GM12873 (cell line): ENCODE data around the gene TNKS2.

Experiments
- TF ChIP-seq, protein P1 (sequence below): IDR thresholded peaks from 2 replicates; pipeline ENCODE4 v1.5.1; 2012; ENCODE audit warnings: low read depth, mild to moderate bottlenecking, moderate library complexity, low read length, control low read depth; ENCODE audit not compliant: insufficient read depth; ENCODE audit errors: missing control alignments

Gene TNKS2

DNA sequence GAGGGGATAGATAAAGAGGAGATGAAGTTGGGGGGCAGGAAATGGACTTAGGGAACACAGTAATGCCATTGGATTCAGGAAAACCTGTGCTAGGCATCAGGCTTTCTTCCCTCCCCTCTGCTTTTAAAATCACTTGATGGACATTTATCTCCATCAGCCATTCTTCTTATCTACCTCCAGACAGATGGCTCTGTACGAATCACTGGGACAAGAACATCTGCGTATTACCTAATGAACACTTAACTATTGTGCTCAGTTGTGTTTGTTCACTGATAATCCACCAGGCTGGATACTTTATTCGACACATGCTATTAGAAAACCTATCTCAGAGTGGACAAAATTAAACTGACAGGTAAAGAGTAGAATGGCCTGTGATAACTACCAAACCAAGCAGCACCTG lies 40.0 kb downstream of the TNKS2 start:
- TF ChIP-seq, protein P1, sequence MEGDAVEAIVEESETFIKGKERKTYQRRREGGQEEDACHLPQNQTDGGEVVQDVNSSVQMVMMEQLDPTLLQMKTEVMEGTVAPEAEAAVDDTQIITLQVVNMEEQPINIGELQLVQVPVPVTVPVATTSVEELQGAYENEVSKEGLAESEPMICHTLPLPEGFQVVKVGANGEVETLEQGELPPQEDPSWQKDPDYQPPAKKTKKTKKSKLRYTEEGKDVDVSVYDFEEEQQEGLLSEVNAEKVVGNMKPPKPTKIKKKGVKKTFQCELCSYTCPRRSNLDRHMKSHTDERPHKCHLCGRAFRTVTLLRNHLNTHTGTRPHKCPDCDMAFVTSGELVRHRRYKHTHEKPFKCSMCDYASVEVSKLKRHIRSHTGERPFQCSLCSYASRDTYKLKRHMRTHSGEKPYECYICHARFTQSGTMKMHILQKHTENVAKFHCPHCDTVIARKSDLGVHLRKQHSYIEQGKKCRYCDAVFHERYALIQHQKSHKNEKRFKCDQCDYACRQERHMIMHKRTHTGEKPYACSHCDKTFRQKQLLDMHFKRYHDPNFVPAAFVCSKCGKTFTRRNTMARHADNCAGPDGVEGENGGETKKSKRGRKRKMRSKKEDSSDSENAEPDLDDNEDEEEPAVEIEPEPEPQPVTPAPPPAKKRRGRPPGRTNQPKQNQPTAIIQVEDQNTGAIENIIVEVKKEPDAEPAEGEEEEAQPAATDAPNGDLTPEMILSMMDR: no peak

DNA sequence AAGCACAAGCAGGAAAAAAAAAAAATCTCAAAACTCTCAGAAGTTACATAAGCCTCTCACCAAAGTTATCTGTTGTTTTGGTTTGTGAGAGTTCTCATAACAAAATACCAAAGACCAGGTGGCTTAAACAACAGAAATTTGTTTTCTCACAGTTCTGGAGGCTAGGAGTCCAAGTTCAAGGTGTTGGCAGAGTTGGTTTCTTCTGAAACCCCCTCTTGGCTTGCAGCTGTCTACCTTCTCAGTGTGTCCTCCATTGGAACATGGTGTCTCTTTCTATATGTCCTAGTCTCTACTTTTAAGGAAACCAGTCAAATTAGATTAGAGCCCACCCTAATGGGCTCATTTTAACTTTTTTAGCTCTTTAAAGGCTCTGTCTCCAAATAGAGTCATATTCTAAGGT lies 44.9 kb downstream of the TNKS2 start:
- TF ChIP-seq, protein P1: no peak

DNA sequence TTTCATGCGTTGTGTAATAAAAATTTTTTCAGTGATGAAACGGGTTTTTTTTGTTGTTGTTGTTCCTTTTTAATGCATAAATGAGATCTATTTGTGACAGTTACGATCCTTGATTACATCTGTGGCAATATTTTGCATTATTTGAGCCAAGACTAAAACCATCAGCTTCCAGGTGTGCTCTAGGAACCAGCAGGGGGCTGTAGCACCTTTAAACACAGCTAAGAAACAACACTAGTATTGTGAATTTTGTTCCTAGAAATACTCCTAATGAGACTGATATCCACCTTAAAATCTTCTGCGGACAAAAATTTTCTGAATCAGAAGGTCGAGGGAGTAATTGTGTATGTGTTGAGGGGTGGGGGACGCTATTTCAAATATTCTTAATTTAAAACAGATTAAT lies 58.4 kb downstream of the TNKS2 start:
- TF ChIP-seq, protein P1: peak; percentile 42

GRCh38 chr10:91860885-91861284 lies 62.7 kb downstream of the TNKS2 start:
- TF ChIP-seq, protein P1: no peak

DNA sequence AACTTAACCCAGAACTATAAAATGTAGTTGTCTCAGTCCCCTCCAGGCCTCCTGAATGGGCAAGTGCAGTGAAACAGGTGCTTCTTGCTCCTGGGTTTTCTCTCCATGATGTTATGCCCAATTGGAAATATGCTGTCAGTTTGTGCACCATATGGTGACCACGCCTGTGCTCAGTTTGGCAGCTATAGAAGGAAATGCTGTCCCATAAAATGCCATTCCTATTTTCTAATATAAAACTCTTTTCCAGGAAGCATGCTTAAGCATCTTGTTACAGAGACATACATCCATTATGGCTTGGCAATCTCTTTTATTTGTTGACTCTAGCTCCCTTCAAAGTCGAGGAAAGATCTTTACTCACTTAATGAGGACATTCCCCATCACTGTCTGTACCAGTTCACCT lies 65.9 kb downstream of the TNKS2 start:
- TF ChIP-seq, protein P1: no peak

GRCh38 chr10:91864744-91865143 lies 66.5 kb downstream of the TNKS2 start:
- TF ChIP-seq, protein P1: no peak

DNA sequence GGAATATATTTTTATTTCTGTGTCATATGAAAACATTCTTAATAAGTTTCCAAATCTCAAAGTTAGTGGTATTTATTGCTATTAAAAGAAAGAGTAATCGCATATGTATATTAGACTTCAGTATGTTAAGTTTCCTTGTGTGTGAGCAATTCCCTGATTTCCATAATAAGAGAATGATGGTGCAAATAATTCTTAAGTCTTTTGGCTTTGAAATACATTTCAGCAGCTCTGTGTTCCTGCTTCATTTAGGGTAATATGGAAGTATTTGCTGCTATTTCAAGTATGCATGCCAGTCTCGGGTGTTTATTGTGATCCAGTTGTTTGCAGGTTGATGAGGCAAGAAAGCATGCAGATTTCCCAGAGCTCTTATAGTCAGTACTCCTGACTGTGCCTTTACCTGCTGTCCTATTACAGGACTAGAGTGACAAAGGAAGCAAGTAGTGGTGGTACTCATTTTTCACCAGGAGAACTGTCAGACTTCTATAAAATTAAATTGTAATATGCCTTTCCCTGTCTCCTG lies 67.4 kb downstream of the TNKS2 start:
- TF ChIP-seq, protein P1: no peak
